Neural progenitor cell (in vitro differentiated cells): Measurements from ENCODE around the gene ANKK1. TPM values are rescaled to one million over a fixed set of nuclear protein-coding genes. Genes with fewer than 3 reads are reported as not detected.

Experiments
- DNase-seq: peaks from one replicate; pipeline ENCODE4 v3.0.0-alpha.2; 2016; ENCODE audit warnings: low spot score
- H2AFZ ChIP-seq: fragments of 200-600 bp; sonication (generic); replicated peaks from 2 replicates; pipeline ENCODE4 v1.6.1; 2016; ENCODE audit warnings: antibody characterized with exemption
- H3F3A ChIP-seq: fragments of 200-600 bp; sonication (generic); 2 replicates; pipeline ENCODE4 v1.6.1; 2016; ENCODE audit warnings: antibody characterized with exemption, low read depth
- H3K27ac ChIP-seq: fragments of 200-600 bp; sonication (generic); 2 replicates; pipeline ENCODE4 v1.5.1; 2016; ENCODE audit warnings: mild to moderate bottlenecking
- H3K27me3 ChIP-seq: fragments of 200-600 bp; sonication (generic); 2 replicates; pipeline ENCODE4 v1.6.1; 2016; ENCODE audit warnings: mild to moderate bottlenecking, moderate library complexity
- H3K36me3 ChIP-seq: fragments of 200-600 bp; sonication (generic); 2 replicates; pipeline ENCODE4 v1.5.1; 2016
- H3K4me1 ChIP-seq: fragments of 200-600 bp; sonication (generic); 2 replicates; pipeline ENCODE4 v1.6.1; 2016; ENCODE audit warnings: mixed run types
- H3K4me2 ChIP-seq: fragments of 200-600 bp; sonication (generic); 2 replicates; pipeline ENCODE4 v1.6.1; 2016
- H3K4me3 ChIP-seq: fragments of 200-600 bp; sonication (generic); 2 replicates; pipeline ENCODE4 v1.5.1; 2016
- H3K79me2 ChIP-seq: fragments of 200-600 bp; sonication (generic); 2 replicates; pipeline ENCODE4 v1.6.1; 2016; ENCODE audit warnings: low read depth
- H3K9ac ChIP-seq: fragments of 200-600 bp; sonication (generic); 2 replicates; pipeline ENCODE4 v1.6.1; 2016
- H3K9me3 ChIP-seq: fragments of 200-600 bp; sonication (generic); 2 replicates; pipeline ENCODE4 v1.5.1; 2016; ENCODE audit warnings: low read depth
- H4K20me1 ChIP-seq: fragments of 200-600 bp; sonication (generic); 2 replicates; pipeline ENCODE4 v1.6.1; 2016; ENCODE audit warnings: low read depth
- H3K27ac Mint-ChIP-seq: 3 replicates; pipeline ENCODE4 v1.8.0; 2021; ENCODE audit warnings: mixed read lengths
- H3K27me3 Mint-ChIP-seq: 2 replicates; pipeline ENCODE4 v1.8.0; 2022; ENCODE audit warnings: low read depth, mild to moderate bottlenecking, inconsistent platforms, moderate library complexity, mixed read lengths; ENCODE audit not compliant: insufficient read depth
- H3K36me3 Mint-ChIP-seq: 3 replicates; pipeline ENCODE4 v1.8.0; 2021; ENCODE audit warnings: mixed read lengths
- H3K4me1 Mint-ChIP-seq: 3 replicates; pipeline ENCODE4 v1.8.0; 2021; ENCODE audit warnings: mixed read lengths
- H3K4me3 Mint-ChIP-seq: 3 replicates; pipeline ENCODE4 v1.8.0; 2021; ENCODE audit warnings: mild to moderate bottlenecking, moderate library complexity, mixed read lengths
- H3K9me3 Mint-ChIP-seq: 3 replicates; pipeline ENCODE4 v1.8.0; 2020; ENCODE audit warnings: mixed read lengths
- CTCF ChIP-seq: fragments of 200-600 bp; sonication (generic); IDR thresholded peaks from 2 replicates; pipeline ENCODE4 v1.5.1; 2017; ENCODE audit warnings: antibody characterized with exemption, mild to moderate bottlenecking
- EZH2 ChIP-seq: fragments of 200-600 bp; sonication (generic); IDR thresholded peaks from 2 replicates; pipeline ENCODE4 v1.6.1; 2017; ENCODE audit warnings: antibody characterized with exemption, mild to moderate bottlenecking, moderate library complexity
- EZH2phosphoT487 ChIP-seq: fragments of 200-600 bp; sonication (generic); IDR thresholded peaks from 2 replicates; pipeline ENCODE4 v1.6.1; 2017; ENCODE audit warnings: antibody characterized with exemption
- total RNA-seq: library from RNA; depleted of rRNA; stranded (reverse); fragments of >200 nt; gene quantifications from 2 replicates; pipeline ENCODE4 v1.2.3, GENCODE V29; 2015; ENCODE audit warnings: low replicate concordance

Gene ANKK1
- total RNA-seq, 1 donor from 2014 or later = not detected

- H3K27me3 Mint-ChIP-seq = peaks cover 16% of the 10 kb centered on the region
Measured at GRCh38 chr11:113405724-113406478, 18.3 kb downstream of the ANKK1 start.

GRCh38 chr11:113407163-113407562 is 19.6 kb downstream of the ANKK1 start:
- Histone ChIP-seq H3K4me3 (no peak overlapping the region), H3K27ac (no peak overlapping the region), H3K36me3 (no peaks in the 10 kb centered on the region), H3F3A (no peaks in the 10 kb centered on the region), H3K4me2 (no peak overlapping the region), H3K79me2 (no peaks in the 10 kb centered on the region), H3K9me3 (no peaks in the 10 kb centered on the region), H2AFZ (no peak overlapping the region), H3K9ac (no peak overlapping the region), H3K27me3 (no peaks in the 10 kb centered on the region), H4K20me1 (no peaks in the 10 kb centered on the region), H3K4me1 (no peaks in the 10 kb centered on the region)
- Mint-ChIP-seq H3K4me3 (no peak overlapping the region), H3K4me1 (no peaks in the 10 kb centered on the region), H3K27me3 (peaks cover 16% of the 10 kb centered on the region), H3K27ac (no peak overlapping the region), H3K36me3 (no peaks in the 10 kb centered on the region), H3K9me3 (no peaks in the 10 kb centered on the region)
- TF ChIP-seq CTCF (no peak), EZH2phosphoT487 (no peak), EZH2 (no peak)
- no peak for DNase-seq

More at GRCh38 chr11:113405724-113406478, 18.3 kb downstream of the ANKK1 start:
- no peaks in the 10 kb centered on the region for H3F3A ChIP-seq
- no peaks in the 10 kb centered on the region for H3K9me3 ChIP-seq
- H3K4me2 ChIP-seq = no peak overlapping the region
- no peaks in the 10 kb centered on the region for H3K27me3 ChIP-seq
- H3K4me1 Mint-ChIP-seq = no peaks in the 10 kb centered on the region
- H3K79me2 ChIP-seq = no peaks in the 10 kb centered on the region
- H3K27ac Mint-ChIP-seq = no peak overlapping the region
- no peaks in the 10 kb centered on the region for H3K36me3 Mint-ChIP-seq
- H3K27ac ChIP-seq = no peak overlapping the region
- no peak for TF ChIP-seq EZH2phosphoT487
- no peak for TF ChIP-seq EZH2
- TF ChIP-seq CTCF = no peak
- no peak overlapping the region for H3K9ac ChIP-seq
- no peaks in the 10 kb centered on the region for H4K20me1 ChIP-seq
- no peak for DNase-seq
- H3K4me1 ChIP-seq = no peaks in the 10 kb centered on the region
- no peaks in the 10 kb centered on the region for H3K36me3 ChIP-seq
- no peak overlapping the region for H2AFZ ChIP-seq
- no peak overlapping the region for H3K4me3 Mint-ChIP-seq
- H3K4me3 ChIP-seq = no peak overlapping the region
- H3K9me3 Mint-ChIP-seq = no peaks in the 10 kb centered on the region

DNA sequence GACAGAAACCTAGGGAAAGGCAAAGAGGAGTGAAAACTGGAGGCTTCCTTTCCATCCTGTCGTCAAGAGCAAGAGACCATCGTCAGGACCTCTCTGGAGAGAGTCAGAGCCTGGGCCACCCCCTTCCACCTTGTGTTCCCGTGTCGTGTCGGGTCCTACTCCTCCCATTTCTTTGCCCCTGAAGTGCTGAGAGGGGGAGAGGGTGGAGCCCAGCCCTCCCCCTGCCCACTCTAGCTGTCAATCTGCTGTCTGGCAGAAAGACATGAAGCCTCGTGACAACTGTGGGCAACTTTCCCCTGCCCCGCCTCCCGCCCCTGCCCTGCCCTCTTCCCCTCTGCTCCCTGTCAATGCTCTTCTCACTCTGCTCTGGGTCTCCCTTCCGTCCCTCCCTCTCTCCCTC is 20.6 kb downstream of the ANKK1 start:
- Mint-ChIP-seq H3K36me3 (no peaks in the 10 kb centered on the region), H3K4me1 (no peaks in the 10 kb centered on the region), H3K27ac (no peak overlapping the region), H3K4me3 (no peak overlapping the region), H3K27me3 (peaks cover 16% of the 10 kb centered on the region), H3K9me3 (no peaks in the 10 kb centered on the region)
- Histone ChIP-seq H3K27me3 (no peaks in the 10 kb centered on the region), H3K27ac (no peak overlapping the region), H3K4me2 (no peak overlapping the region), H3F3A (no peaks in the 10 kb centered on the region), H3K9me3 (no peaks in the 10 kb centered on the region), H3K36me3 (no peaks in the 10 kb centered on the region), H2AFZ (no peak overlapping the region), H3K4me1 (no peaks in the 10 kb centered on the region), H3K4me3 (no peak overlapping the region), H3K79me2 (no peaks in the 10 kb centered on the region), H3K9ac (no peak overlapping the region), H4K20me1 (no peaks in the 10 kb centered on the region)
- TF ChIP-seq CTCF = no peak
- TF ChIP-seq EZH2phosphoT487 = no peak
- TF ChIP-seq EZH2 = no peak
- DNase-seq = no peak
